SU-DHL-6 (cell line): ENCODE measurements around the gene TCTA.

ENCODE experiments used
- H2AFZ ChIP-seq: fragments of 200-600 bp; sonication (generic); 2 replicates; pipeline ENCODE4 v1.6.1; 2014; ENCODE audit warnings: low read depth, mild to moderate bottlenecking, moderate library complexity, mixed read lengths, antibody characterized with exemption, low read length; ENCODE audit not compliant: severe bottlenecking
- H3F3A ChIP-seq: fragments of 200-600 bp; shearing (Covaris generic); 2 replicates; pipeline ENCODE4 v1.6.0; 2016; ENCODE audit warnings: antibody characterized with exemption, mild to moderate bottlenecking; ENCODE audit not compliant: insufficient read depth
- H3K27ac ChIP-seq: fragments of 200-600 bp; sonication (generic); 2 replicates; pipeline ENCODE4 v1.5.1; 2016; ENCODE audit warnings: low read depth, mild to moderate bottlenecking, low read length, moderate library complexity, mixed read lengths
- H3K27me3 ChIP-seq: fragments of 200-600 bp; sonication (generic), shearing (Covaris generic); 2 replicates; pipeline ENCODE4 v1.6.0; 2014; ENCODE audit warnings: mild to moderate bottlenecking, low read length
- H3K36me3 ChIP-seq: fragments of 200-600 bp; sonication (generic); 2 replicates; pipeline ENCODE4 v1.6.1; 2014; ENCODE audit warnings: mild to moderate bottlenecking, low read length, mixed read lengths
- H3K4me2 ChIP-seq: fragments of 300-600, 200-600 bp; shearing (Covaris generic), sonication (generic); 2 replicates; pipeline ENCODE4 v1.6.0; 2014; ENCODE audit warnings: low read length, low read depth, mild to moderate bottlenecking; ENCODE audit not compliant: poor library complexity, severe bottlenecking
- H3K4me3 ChIP-seq: fragments of 200-600 bp; sonication (generic); 2 replicates; pipeline ENCODE4 v1.5.1; 2014; ENCODE audit warnings: antibody characterized with exemption, low read length, mild to moderate bottlenecking, mixed read lengths; ENCODE audit not compliant: insufficient read depth, poor library complexity, severe bottlenecking
- H3K79me2 ChIP-seq: fragments of 200-600 bp; sonication (generic); 2 replicates; pipeline ENCODE4 v1.6.1; 2014; ENCODE audit warnings: mild to moderate bottlenecking, low read length, moderate library complexity; ENCODE audit not compliant: insufficient read depth
- H3K9ac ChIP-seq: fragments of 200-600 bp; sonication (generic); 2 replicates; pipeline ENCODE4 v1.7.0; 2014; ENCODE audit warnings: mild to moderate bottlenecking, low read length
- H3K9me2 ChIP-seq: fragments of 200-600 bp; sonication (generic); replicated peaks from 2 replicates; pipeline ENCODE4 v1.6.1; 2014; ENCODE audit warnings: low read length; ENCODE audit not compliant: insufficient read depth
- H3K9me3 ChIP-seq: fragments of 200-600 bp; sonication (generic); 2 replicates; pipeline ENCODE4 v1.6.1; 2014; ENCODE audit warnings: low read length, mixed read lengths; ENCODE audit not compliant: insufficient read depth
- H4K20me1 ChIP-seq: fragments of 200-600 bp; sonication (generic); 2 replicates; pipeline ENCODE4 v1.6.1; 2014; ENCODE audit warnings: low read depth, mild to moderate bottlenecking, antibody characterized with exemption, low read length, moderate library complexity, mixed read lengths
- CTCF ChIP-seq: fragments of 200-600 bp; sonication (generic); IDR thresholded peaks from one replicate; pipeline ENCODE4 v1.5.1; 2017; ENCODE audit warnings: antibody characterized with exemption, mild to moderate bottlenecking, low read length, moderate library complexity; ENCODE audit not compliant: insufficient read depth, poor library complexity, severe bottlenecking
- EZH2phosphoT487 ChIP-seq: fragments of 200-600 bp; sonication (generic), shearing (Covaris generic); conservative IDR thresholded peaks from 2 replicates; pipeline ENCODE4 v1.6.1; 2018; ENCODE audit warnings: mild to moderate bottlenecking, antibody characterized with exemption, low read length, moderate library complexity, mixed read lengths

TCTA gene

GRCh38 chr3:49383387-49383786 lies 28.8 kb upstream of the TCTA start:
- no peak overlapping the region for H2AFZ ChIP-seq
- H3K9ac ChIP-seq, result no peak overlapping the region
- H3K27me3 ChIP-seq, result no peaks in the 10 kb centered on the region
- no peaks in the 10 kb centered on the region for H3K36me3 ChIP-seq
- H3K4me3 ChIP-seq, result no peak overlapping the region
- no peak overlapping the region for H3K27ac ChIP-seq
- peaks cover 26% of the 10 kb centered on the region for H4K20me1 ChIP-seq
- no peaks in the 10 kb centered on the region for H3K9me2 ChIP-seq
- no peak for TF ChIP-seq EZH2phosphoT487
- no peak for TF ChIP-seq CTCF
- H3K4me2 ChIP-seq, result no peak overlapping the region
- H3K79me2 ChIP-seq, result peaks cover 99% of the 10 kb centered on the region
- H3F3A ChIP-seq, result peaks cover 3% of the 10 kb centered on the region; the same call in 1 of the 2 replicates
- no peaks in the 10 kb centered on the region for H3K9me3 ChIP-seq

GRCh38 chr3:49385617-49386016 lies 26.6 kb upstream of the TCTA start:
- Histone ChIP-seq H3K4me3 (no peak overlapping the region), H3K27ac (no peak overlapping the region; the same call in 1 of the 2 replicates), H3K79me2 (peaks cover 99% of the 10 kb centered on the region), H3K36me3 (no peaks in the 10 kb centered on the region), H3K9me3 (no peaks in the 10 kb centered on the region), H3K4me2 (no peak overlapping the region), H3K27me3 (no peaks in the 10 kb centered on the region), H3K9me2 (no peaks in the 10 kb centered on the region), H3K9ac (no peak overlapping the region), H2AFZ (no peak overlapping the region), H4K20me1 (peaks cover 13% of the 10 kb centered on the region), H3F3A (peaks cover 7% of the 10 kb centered on the region)
- TF ChIP-seq CTCF (no peak), EZH2phosphoT487 (no peak)

GRCh38 chr3:49386056-49386756 lies 26.0 kb upstream of the TCTA start:
- no peaks in the 10 kb centered on the region for H3K9me2 ChIP-seq
- peaks cover 13% of the 10 kb centered on the region for H4K20me1 ChIP-seq
- no peak for TF ChIP-seq EZH2phosphoT487
- TF ChIP-seq CTCF, result no peak
- peaks cover 7% of the 10 kb centered on the region for H3F3A ChIP-seq
- no peak overlapping the region for H3K27ac ChIP-seq
- H2AFZ ChIP-seq, result no peak overlapping the region
- no peak overlapping the region for H3K9ac ChIP-seq
- no peak overlapping the region for H3K4me2 ChIP-seq
- no peaks in the 10 kb centered on the region for H3K36me3 ChIP-seq
- H3K27me3 ChIP-seq, result no peaks in the 10 kb centered on the region
- H3K79me2 ChIP-seq, result peaks cover 99% of the 10 kb centered on the region
- H3K4me3 ChIP-seq, result no peak overlapping the region
- H3K9me3 ChIP-seq, result no peaks in the 10 kb centered on the region
